Measurements from ENCODE around the gene PTPA.

PTPA gene

DNA sequence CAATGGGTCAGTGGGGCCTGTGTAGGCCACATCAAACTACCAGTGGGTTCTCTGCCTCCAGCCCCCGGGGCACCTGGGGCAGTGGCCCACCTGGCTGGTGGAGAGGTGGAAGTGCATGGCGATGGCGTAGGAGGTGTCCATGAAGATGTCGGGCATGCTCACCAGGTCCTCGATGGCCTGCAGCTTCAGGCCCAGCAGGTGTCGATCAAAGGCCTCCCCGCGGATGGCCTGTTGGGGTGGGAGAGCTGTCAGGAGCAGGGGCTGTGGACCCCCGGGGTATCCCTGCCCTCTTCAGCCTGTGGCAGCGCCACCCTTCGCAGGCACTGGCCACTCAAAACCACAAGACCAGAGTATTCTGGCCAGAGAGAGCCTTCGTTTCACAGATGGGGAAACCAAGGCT, 15.3 kb upstream of the PTPA start:
- H3K4me3 ChIP-seq (ENCODE audit: control insufficient read depth, low read depth, low read length): no peak overlapping the region
- TF ChIP-seq, protein P1, sequence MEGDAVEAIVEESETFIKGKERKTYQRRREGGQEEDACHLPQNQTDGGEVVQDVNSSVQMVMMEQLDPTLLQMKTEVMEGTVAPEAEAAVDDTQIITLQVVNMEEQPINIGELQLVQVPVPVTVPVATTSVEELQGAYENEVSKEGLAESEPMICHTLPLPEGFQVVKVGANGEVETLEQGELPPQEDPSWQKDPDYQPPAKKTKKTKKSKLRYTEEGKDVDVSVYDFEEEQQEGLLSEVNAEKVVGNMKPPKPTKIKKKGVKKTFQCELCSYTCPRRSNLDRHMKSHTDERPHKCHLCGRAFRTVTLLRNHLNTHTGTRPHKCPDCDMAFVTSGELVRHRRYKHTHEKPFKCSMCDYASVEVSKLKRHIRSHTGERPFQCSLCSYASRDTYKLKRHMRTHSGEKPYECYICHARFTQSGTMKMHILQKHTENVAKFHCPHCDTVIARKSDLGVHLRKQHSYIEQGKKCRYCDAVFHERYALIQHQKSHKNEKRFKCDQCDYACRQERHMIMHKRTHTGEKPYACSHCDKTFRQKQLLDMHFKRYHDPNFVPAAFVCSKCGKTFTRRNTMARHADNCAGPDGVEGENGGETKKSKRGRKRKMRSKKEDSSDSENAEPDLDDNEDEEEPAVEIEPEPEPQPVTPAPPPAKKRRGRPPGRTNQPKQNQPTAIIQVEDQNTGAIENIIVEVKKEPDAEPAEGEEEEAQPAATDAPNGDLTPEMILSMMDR (IDR thresholded peaks at IDR 0.05; ENCODE audit: control insufficient read depth, insufficient read depth, low read depth, low read length, missing control alignments): no peak
- no peak for DNase-seq (ENCODE audit: low read depth)

DNA sequence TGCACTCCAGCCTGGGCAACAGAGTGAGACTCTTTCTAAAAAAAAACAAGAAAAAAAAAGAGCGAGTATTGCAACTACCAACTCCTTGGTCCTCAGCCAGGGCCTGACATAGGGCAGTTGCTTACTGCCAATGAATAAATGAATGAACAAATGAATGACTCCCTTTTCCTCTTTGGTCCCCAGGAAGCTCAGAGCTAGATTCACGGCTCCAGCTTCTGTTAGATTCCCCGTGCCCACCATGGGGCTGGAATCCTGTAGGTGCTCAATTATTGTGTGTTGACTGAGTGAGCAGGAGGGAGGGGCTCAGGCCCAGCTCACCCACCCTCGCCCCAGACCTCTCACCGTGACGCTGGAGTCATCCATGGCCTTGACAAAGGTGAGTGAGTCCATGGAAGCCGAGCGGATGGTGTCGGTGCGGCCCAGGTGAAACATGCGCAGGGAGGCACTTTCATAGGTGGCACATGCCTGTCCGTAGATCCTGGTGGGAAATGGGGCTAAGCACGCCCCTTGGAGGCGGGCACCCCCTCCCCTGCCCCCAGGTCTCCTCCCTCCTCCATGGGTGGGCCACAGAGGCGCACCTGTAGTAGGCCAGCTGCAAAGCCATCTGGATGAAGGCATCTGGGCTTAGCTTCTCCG, 13.4 kb upstream of the PTPA start:
- TF ChIP-seq, protein P1 (IDR thresholded peaks at IDR 0.05; ENCODE audit: control insufficient read depth, insufficient read depth, low read depth, low read length, missing control alignments): no peak
- no peak overlapping the region for H3K4me3 ChIP-seq (ENCODE audit: control insufficient read depth, low read depth, low read length)
- DNase-seq (ENCODE audit: low read depth): no peak

DNA sequence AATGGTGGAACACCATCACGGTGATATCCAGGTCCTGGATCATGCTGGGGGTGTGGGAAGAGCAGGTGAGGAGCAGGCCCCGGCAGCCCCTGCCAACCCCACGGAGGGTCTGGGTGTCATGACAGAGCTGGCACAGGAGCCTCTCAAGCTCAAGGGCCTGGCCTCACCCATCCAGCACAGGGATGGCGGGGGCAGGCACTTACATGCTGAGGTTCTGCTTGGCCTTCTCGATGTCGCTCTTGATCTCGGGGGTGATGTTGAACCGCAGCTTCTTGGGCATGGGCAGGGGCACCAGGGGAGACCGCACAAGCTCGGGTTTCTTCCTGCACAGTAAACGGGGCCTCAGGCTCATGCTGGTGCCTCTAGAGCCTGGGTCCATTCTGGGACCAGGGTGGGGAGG, 12.9 kb upstream of the PTPA start:
- TF ChIP-seq, protein P1 (IDR thresholded peaks at IDR 0.05; ENCODE audit: control insufficient read depth, insufficient read depth, low read depth, low read length, missing control alignments): no peak
- no peak overlapping the region for H3K4me3 ChIP-seq (ENCODE audit: control insufficient read depth, low read depth, low read length)
- DNase-seq (ENCODE audit: low read depth): no peak

DNA sequence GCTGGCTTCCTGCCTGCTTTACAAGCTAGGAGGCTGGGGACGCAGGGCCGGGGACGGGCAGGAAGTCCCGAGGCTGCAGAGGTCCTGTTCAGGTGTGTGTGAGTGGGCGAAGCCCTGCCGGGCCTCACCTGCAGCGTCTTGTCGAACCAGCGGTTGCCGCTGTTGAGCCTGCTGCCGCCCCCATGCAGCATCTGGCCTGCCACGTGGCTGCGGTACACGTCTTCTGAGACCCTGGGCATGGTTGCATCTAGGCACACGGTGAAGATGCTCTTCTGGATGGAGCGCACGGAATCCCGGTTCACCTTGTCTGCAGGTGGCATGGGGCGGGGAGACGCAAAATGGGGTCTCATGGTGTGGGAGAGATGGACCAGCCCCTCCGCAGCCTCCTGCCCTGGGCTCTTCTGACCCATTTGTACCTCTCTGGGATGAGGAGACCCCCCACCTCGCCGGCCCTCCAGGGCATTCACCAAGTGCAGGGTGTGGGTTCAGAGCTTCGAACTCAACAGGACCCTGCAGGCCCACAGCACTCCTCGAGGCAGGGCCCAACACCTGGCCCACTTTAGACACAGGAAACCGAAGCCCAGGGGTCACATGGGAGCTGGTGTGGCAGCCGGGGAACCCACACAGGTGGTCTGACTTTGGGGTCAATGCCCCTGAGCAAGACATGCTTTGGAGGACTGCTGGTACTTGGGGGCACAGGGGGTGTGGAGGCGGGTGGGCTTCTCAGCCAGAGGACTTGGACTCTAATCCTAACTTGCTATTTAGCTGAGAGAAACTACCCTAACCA, 10.6 kb upstream of the PTPA start:
- TF ChIP-seq, protein P1 (IDR thresholded peaks at IDR 0.05; ENCODE audit: control insufficient read depth, insufficient read depth, low read depth, low read length, missing control alignments): no peak
- no peak for DNase-seq (ENCODE audit: low read depth)
- H3K4me3 ChIP-seq (ENCODE audit: control insufficient read depth, low read depth, low read length): no peak overlapping the region

DNA sequence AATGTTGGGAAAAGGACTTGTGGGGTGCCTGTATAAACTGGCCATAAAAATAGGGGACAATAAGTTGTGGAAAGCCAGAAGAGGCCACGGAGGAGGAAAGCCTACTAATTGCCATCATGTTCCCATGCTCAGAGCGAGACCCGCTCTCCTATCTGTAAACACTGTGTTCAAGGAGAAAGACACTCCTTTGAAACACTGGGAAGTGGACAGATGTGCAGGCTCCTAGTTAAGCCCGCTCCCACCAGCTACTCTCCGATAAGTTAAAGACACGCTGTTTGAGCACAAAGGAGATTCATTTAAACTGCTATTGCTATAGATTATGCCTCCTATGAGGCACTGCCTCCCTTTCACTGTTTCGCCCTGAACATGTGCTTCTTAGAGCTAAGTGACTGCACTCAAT, 9.9 kb upstream of the PTPA start:
- DNase-seq (ENCODE audit: low read depth): no peak
- no peak overlapping the region for H3K4me3 ChIP-seq (ENCODE audit: control insufficient read depth, low read depth, low read length)
- TF ChIP-seq, protein P1 (IDR thresholded peaks at IDR 0.05; ENCODE audit: control insufficient read depth, insufficient read depth, low read depth, low read length, missing control alignments): no peak

DNA sequence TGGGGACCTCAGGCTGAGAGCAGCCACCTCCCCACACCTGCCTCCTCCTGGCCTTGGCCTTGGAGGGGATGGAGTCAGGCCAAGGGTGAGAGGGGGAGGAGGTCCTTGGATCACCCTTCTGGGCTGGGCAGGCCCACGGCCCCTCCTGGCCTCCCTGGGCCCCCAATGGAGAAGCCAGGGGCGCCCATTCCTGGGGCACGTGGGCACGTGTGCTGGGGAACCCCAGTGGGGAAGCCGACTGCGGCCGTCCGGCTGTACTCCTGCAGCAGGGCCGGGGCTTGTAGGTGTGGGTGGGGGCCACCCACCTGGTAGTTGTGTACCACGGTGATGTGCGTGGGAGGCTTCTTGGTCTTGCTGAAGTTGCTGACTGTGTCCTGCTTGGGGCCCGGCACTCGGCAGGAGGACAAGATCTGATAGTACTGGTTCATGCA, 9.1 kb upstream of the PTPA start:
- DNase-seq (ENCODE audit: low read depth): no peak
- H3K4me3 ChIP-seq (ENCODE audit: control insufficient read depth, low read depth, low read length): no peak overlapping the region
- TF ChIP-seq, protein P1 (IDR thresholded peaks at IDR 0.05; ENCODE audit: control insufficient read depth, insufficient read depth, low read depth, low read length, missing control alignments): no peak
